RPMI8226 (cell line): ENCODE results near the gene CHSY3.

Experiments used
- DNase-seq: peaks from one replicate; pipeline ENCODE4 v3.0.0-alpha.2; 2015

The CHSY3 gene

DNA sequence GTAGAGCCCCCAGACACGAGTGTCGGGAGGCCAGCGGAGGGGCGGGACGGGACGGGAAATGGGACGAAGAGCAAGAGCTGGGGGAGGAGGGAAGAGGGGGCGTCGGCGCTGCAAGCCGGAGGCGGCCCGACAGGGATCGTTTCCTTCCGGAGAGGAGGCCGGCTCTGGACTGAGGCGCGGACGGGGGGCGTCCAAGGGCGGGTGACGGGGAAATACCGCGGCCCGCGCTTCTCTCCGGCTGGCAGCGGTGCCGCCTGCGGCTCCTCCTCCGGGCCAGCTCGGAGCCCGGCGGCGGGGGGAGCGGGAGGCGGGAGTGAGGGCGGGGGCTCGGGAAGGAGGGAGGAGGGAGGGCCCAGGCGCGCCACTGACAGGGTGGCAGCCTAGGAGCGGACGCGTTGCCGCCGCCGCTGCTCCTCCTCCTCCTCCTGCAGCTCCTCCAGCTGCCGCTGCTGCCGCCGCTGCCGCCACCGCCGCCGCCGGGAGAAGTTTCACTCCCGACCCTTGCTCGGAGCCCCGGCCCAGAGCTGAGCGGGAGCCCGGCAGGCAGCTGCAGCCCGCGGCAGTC is at the start of gene CHSY3:
Gene CHSY3 (plus strand): TSS at position 364 of the 565 bp plus-strand sequence.
- DNase-seq: peak; percentile 78

- DNase-seq: no peak
Measured at GRCh38 chr5:129856325-129856724, 47.9 kb upstream of the CHSY3 start.

- DNase-seq: no peak
Measured at GRCh38 chr5:129857116-129857515, 47.1 kb upstream of the CHSY3 start.

DNA sequence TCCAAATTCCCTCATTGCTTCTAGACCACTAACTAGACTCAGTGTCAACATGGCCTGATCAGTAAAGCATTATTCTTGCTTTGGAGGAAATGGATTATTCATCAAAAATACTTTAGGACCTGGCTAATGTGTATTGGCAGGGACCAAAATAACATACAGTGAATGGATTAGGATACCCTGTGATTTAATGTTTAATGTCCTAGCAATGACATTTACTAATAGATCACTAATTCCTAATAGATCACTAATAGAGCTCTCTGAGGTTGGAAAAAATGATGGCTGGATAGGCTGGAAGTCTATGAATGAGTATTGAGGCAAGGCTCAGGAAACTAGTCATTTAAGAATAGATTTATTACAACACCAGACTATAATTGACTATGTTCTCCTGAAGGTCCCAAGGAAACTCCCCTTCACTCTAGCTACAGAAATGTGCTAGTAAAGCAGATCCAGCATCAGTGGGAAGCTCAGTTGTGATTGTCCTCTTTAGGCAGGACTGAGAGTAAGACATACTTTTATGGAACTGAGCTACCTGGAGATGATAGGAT is 46.1 kb upstream of the CHSY3 start:
- DNase-seq: no peak

GRCh38 chr5:129884322-129884721 is 19.9 kb upstream of the CHSY3 start:
- DNase-seq: no peak

DNA sequence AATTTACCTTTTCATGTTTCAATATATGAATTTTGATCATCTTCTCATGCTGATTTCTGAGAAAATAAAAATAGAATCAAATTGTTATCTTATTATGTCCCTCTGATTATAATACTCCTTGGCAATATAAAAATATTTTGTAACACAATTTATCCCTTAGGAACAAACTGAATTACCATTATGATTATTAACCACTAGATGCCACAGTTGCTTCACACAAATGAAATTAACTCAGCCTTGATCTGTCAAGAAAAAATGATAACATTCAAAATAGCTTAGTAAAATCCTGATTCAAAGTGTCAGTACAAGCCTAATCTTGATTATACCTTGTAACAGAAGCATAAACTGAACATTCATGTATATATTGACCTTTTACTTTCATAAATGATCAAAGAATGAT is 4.8 kb upstream of the CHSY3 start:
- DNase-seq: no peak

DNA sequence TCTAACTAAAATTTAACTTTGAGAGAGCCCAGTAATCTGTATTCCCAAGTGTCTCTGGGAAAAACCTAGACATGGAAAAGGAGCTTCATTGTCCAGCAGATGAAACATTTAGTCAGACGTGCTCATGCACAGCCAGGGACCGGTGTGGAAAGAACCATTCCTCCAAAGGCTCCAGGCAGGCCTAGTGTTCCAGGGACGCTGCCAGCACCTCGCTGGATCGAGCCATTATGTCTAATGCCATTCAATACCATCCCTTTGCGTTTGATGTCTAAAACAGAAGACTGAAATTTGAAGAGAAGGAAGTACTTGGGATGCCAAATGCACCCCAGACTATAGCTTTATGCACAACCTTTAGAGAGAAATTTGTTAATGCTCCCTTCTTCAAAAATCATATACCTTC is 1.4 kb upstream of the CHSY3 start:
- no peak for DNase-seq

DNA sequence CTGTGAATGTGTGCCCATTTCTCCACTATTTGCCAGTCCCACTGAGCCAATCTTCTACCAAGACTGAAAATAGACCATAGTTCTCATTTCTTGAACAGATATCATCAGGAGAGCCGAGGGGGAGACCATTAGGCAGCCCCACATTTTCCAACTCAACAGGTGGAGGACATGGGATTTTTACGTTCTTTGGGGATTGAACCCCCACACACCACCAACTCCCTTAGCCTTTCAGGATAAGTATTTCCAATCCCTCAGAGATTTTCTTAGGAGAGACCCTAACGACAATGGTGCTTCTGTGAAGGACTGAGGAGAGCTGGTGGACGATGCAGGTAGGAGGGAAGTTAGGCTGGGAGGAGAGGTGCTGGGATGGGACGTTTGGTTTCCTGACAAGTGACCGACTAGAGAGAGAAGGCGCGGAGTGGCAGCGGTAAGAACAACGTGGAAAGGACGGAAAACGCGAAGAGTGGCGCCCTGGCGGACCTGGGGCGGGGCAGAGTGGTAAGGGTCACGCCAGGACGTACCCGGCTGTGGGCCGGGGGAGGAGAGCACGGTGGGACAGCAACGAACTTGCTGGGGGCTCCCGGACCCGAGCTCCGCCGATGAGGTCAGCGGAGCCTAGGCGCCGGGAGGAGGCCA is 681 bp upstream of the CHSY3 start:
- no peak for DNase-seq

- peak; percentile 18 for DNase-seq
Measured at GRCh38 chr5:129904667-129905472, 605 bp downstream of the CHSY3 start.

GRCh38 chr5:129905473-129906176 is 1.4 kb downstream of the CHSY3 start:
- DNase-seq: peak; percentile 19

- DNase-seq: no peak
Measured at GRCh38 chr5:129906177-129906887, 2.1 kb downstream of the CHSY3 start.

DNA sequence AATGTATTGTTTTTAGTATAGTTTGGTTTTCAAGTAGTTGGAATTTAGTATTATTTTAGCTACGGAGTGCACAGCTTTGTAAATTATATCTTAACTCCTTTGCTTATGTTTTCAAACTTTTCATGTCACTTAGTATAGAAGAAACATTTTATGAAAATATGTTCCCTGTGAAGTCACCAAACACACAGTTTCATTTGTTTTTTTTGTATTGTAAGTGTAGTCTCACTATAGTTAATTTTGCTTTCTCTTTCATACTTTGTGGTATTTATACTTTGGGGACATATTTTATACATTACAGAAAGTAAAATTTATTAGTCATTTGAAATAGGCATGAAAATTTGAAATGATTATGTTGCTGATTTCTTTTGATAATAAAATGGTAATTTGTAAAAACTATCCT is 5.0 kb downstream of the CHSY3 start:
- no peak for DNase-seq

DNA sequence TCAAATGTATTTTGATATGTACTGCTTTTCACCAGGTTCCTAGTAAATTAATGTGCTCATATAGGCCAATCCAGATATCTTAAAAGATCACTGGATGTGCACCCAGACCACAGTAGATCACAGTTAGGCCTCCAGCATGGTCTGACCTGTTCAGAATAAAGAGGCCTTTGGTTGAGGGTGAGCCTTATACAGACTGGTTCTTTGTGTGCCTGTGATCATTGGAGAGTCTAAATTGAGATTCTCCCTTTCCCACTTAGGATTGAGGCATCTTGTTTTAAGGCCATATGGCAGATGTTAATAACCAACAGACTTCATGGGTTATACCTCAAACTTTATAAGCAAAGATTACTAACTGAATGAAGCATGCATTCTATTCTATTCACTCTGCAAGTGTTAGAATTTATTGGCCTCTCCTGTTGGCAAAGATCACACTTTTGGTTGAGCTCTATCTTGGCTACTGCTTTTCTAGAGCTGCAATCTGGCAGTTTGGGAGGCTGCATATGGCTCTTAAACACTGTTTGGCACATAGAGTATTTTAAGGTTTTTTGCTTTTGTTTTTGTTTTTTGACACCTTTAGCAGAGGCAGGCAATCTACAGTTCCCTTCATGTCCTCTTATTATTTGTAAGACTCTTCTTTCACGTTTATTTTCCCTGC is 8.5 kb downstream of the CHSY3 start:
- DNase-seq: no peak

GRCh38 chr5:129915415-129915814 is 11.2 kb downstream of the CHSY3 start:
- DNase-seq: no peak

- DNase-seq: no peak
Measured at GRCh38 chr5:129917224-129917623, 13.0 kb downstream of the CHSY3 start.

GRCh38 chr5:129921204-129921603 is 16.9 kb downstream of the CHSY3 start:
- DNase-seq: no peak

- DNase-seq: no peak
Measured at GRCh38 chr5:129930221-129930620, 26.0 kb downstream of the CHSY3 start.

DNA sequence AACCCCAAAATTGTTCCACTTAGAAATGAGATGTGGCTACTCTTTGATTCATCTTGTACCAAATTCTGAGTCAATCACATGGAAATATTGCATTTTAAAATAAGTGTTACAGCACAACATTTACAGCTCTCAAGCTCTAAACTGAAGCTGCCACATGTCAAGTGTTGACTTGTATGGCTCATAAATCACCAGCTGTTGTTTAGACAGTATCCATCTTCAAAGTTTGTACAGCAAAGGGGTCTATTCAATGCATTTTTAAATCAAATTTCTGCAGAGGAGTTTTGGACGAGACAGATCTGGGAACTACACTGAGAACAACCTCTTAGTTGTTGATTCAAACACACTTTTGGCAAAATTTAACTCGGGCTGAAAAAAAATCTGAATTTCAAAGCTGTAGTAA is 31.4 kb downstream of the CHSY3 start:
- no peak for DNase-seq

DNA sequence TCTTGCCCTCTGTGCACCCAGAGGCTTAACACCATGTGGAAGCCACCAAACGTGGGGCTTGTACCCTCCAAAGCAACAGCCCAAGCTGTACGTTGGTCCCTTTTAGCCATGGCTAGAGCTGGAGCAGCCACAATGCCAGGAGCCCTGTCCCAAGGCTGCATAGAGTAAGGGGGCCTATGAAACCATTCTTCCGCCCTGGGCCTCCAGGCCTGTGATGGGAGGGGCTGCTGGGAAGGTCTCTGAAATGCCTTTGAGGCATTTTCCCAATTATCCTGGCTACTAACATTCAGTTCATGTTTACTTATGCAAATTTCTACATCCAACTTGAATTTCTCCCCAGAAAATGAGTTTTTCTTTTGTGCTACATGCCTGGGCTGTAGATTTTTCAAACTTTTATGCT is 33.8 kb downstream of the CHSY3 start:
- DNase-seq: no peak

DNA sequence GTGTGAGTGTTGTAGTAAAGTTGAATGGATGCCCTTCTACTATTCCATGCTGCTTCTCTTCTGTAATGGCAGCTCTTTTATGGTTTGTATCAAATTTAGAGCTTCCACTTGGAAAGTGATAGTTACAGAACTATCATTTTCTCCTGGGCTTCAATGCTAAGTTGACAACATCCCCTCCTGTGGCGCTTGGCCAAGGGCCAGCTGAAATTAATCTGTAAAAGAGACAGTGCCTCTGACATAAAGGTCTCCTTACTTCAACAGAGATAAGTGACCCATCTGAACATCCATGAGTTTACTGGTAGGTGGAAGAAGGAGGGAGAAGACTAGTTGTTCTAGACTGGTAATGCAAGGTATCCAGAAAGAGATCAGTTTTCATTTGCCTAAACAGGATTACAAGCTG is 39.7 kb downstream of the CHSY3 start:
- no peak for DNase-seq

DNA sequence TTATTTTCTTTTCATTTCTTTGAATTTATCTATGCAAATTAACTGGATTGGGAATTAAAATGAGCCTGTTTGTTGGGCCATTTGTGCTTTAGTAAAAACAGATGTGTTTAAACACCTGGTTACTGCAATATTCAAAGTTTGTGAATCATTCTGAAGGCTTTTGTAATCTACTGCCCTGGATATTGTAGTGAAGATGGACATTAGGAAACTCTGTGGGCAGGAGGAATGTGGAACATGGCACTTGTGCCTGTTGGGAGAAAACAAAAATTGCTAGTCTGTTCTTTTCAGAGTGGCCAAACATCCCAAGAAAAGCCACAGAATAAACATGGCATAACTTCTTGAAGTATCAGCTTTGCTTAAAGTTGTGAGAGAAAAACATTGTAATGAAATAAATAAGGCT is 40.8 kb downstream of the CHSY3 start:
- no peak for DNase-seq

DNA sequence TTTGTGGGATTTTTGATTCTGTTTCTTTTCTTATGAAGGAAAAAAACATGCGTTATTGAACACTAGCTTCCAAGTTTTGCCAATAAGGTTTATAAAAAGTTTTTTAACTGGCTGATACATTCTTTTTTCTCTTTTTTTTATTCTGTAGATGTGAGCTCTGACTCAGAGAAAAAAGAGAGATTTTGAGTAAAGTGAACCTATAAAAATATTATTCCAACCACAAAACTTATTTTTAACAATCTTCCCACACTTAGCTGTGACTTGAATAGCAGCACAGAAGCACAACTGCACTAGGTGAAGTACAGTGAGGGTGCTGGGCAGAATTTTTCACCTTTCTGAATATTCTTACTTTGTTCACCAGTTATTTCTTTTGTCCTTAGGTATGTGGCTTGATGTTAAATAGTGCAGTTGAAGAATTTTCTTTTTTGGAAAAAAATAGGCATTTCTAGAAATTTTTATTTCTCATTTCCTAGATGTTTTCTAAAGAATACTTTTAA is 41.6 kb downstream of the CHSY3 start:
- DNase-seq: no peak
